Testis (tissue), 3 donors: Measurements from ENCODE around the gene VSIG10. TPM values are rescaled to one million over a fixed set of nuclear protein-coding genes. Genes with fewer than 3 reads are reported as not detected.

Experiments
- DNase-seq: peaks from one replicate; pipeline ENCODE4 v3.0.0-alpha.2; 2019
- H3K27ac ChIP-seq, 2 donors: fragments of 200-600 bp; sonication (generic); one replicate each; pipeline ENCODE4 v1.5.1; 2019
- H3K27me3 ChIP-seq: fragments of 200-600 bp; sonication (generic); one replicate; pipeline ENCODE4 v1.5.1; 2019
- H3K36me3 ChIP-seq: fragments of 200-600 bp; sonication (generic); one replicate; pipeline ENCODE4 v1.5.1; 2017; ENCODE audit warnings: low read depth; ENCODE audit errors: missing control alignments
- H3K4me1 ChIP-seq: fragments of 200-600 bp; sonication (generic); one replicate; pipeline ENCODE4 v1.5.1; 2019
- H3K4me3 ChIP-seq, 2 donors: fragments of 200-600 bp; sonication (generic); one replicate each; pipeline ENCODE4 v1.5.1; 2017 to 2019
- H3K9me3 ChIP-seq: fragments of 200-600 bp; sonication (generic); one replicate; pipeline ENCODE4 v1.5.1; 2017
- CTCF ChIP-seq, 3 experiments: fragments of 450-650 bp in 2 of 3; fragments of 200-600 bp in 1 of 3; sonication (generic) in 1 of 3; IDR thresholded peaks; one replicate each; pipeline ENCODE4 v1.5.1; 2016 to 2019; ENCODE audit warnings: antibody characterized with exemption in 3 of 3, mild to moderate bottlenecking in 2 of 3, moderate library complexity in 1 of 3
- POLR2A ChIP-seq: fragments of 450-650 bp; IDR thresholded peaks from one replicate; pipeline ENCODE4 v1.6.1; 2017; ENCODE audit warnings: antibody characterized with exemption, mild to moderate bottlenecking, moderate library complexity
- WGBS, 2 donors: methylation state at CpG; one replicate each; pipeline ENCODE4 v1.1.5; 2018; 5-methylcytosine and 5-hydroxymethylcytosine counted together
- intact Hi-C: fragments of 100-400 bp; cut with DNase I; formaldehyde crosslinking; loops from one replicate; pipeline ENCODE4 v1.15.1; 2023; ENCODE audit warnings: low total_unique reads
- polyA plus RNA-seq: library from polyadenylated mRNA; stranded (reverse); fragments of 350-450 nt; fragmentation: Illumina TruSeq; extraction: RNeasy Lipid Tissue Mini Kit (QIAGEN cat#74804); gene quantifications from one replicate; pipeline ENCODE4 v1.2.3, GENCODE V29; 2014; ENCODE audit warnings: low read depth, low replicate concordance; ENCODE audit not compliant: insufficient read depth
- total RNA-seq, 2 donors: library from RNA; depleted of rRNA; stranded (reverse); fragments of >200 nt; gene quantifications; one replicate each; pipeline ENCODE4 v1.2.3, GENCODE V29; 2016

Gene VSIG10
- total and polyA plus RNA-seq, 3 donors from 2014 or later = 14.8 to 51.0 (median 43.2) TPM

GRCh38 chr12:118036672-118037411 is 67.0 kb downstream of the VSIG10 start:
- H3K9me3 ChIP-seq = no peaks in the 10 kb centered on the region
- H3K4me1 ChIP-seq = no peaks in the 10 kb centered on the region
- intact Hi-C loops = no loop called here
- WGBS, 2 donors = 87 to 90% methylated on average over 11 of the region's 11 CpGs
- DNase-seq = no peak
- H3K36me3 ChIP-seq = no peaks in the 10 kb centered on the region
- TF ChIP-seq POLR2A (no peak), CTCF (IDR thresholded peaks at IDR 0.05) (no peak)
- H3K27ac ChIP-seq = no peak overlapping the region
- H3K4me3 ChIP-seq = no peak overlapping the region
- no peaks in the 10 kb centered on the region for H3K27me3 ChIP-seq

- Histone ChIP-seq H3K4me1 (no peaks in the 10 kb centered on the region), H3K27ac (no peak overlapping the region), H3K27me3 (no peaks in the 10 kb centered on the region), H3K4me3 (no peak overlapping the region), H3K36me3 (no peaks in the 10 kb centered on the region), H3K9me3 (no peaks in the 10 kb centered on the region)
- DNase-seq = no peak
- TF ChIP-seq CTCF (IDR thresholded peaks at IDR 0.05) (peak in 1 of 3 experiments; percentile 6), POLR2A (no peak)
- intact Hi-C loops = no loop called here
- 84% methylated on average over 9 of the region's 9 CpGs for WGBS, 2 donors
These were observed 68.4 kb downstream of the VSIG10 start for GRCh38 chr12:118035190-118036041.

GRCh38 chr12:118034429-118035189 is 69.2 kb downstream of the VSIG10 start:
- Histone ChIP-seq H3K4me1 (no peaks in the 10 kb centered on the region), H3K36me3 (no peaks in the 10 kb centered on the region), H3K27ac (no peak overlapping the region), H3K4me3 (no peak overlapping the region), H3K9me3 (no peaks in the 10 kb centered on the region), H3K27me3 (no peaks in the 10 kb centered on the region)
- DNase-seq = peak; percentile 36
- WGBS, 2 donors = 88 to 92% methylated on average over 5 of the region's 5 CpGs
- intact Hi-C loops = no loop called here
- TF ChIP-seq CTCF (IDR thresholded peaks at IDR 0.05) = peak in 1 of 3 experiments; percentile 9
- TF ChIP-seq POLR2A = no peak

GRCh38 chr12:118033902-118034301 is 69.9 kb downstream of the VSIG10 start:
- no peak for DNase-seq
- TF ChIP-seq POLR2A = no peak
- no peak for TF ChIP-seq CTCF (IDR thresholded peaks at IDR 0.05)
- no peak overlapping the region for H3K27ac ChIP-seq
- intact Hi-C loops = no loop called here
- 70 to 71% methylated on average over 5 of the region's 5 CpGs for WGBS, 2 donors
- no peaks in the 10 kb centered on the region for H3K9me3 ChIP-seq
- H3K36me3 ChIP-seq = no peaks in the 10 kb centered on the region
- H3K4me1 ChIP-seq = no peaks in the 10 kb centered on the region
- no peaks in the 10 kb centered on the region for H3K27me3 ChIP-seq
- H3K4me3 ChIP-seq = no peak overlapping the region
